ENCODE measurements around the gene AK4. TPM values are rescaled to one million over a fixed set of nuclear protein-coding genes. Genes with fewer than 3 reads are reported as not detected.
"Not testable (repeated sequence)": the region's sequence is repeated elsewhere in the genome, so short reads cannot be mapped to it uniquely, and the experiment has no call there.

AK4 gene
- total RNA-seq (ENCODE audit: unreplicated experiment): 39.7 TPM
- long read RNA-seq, full-length matches to known transcripts: 13 of 13 reads
- long read RNA-seq, partial matches to known transcripts: 0 of 13 reads
- long read RNA-seq, other reads (novel, unspliced or antisense): 0 of 13 reads

- Mint-ChIP-seq H3K27me3 (ENCODE audit: unreplicated experiment) (peaks cover 21% of the 10 kb centered on the region), H3K4me3 (ENCODE audit: unreplicated experiment) (peak within 1 kb of the TSS; percentile 92), H3K4me1 (ENCODE audit: unreplicated experiment) (peaks cover 24% of the 10 kb centered on the region), H3K27ac (ENCODE audit: unreplicated experiment) (peak within 1 kb of the TSS; percentile 65)
- H3K36me3 Mint-ChIP-seq (ENCODE audit: low read depth, unreplicated experiment); H3K9me3 Mint-ChIP-seq (ENCODE audit: unreplicated experiment); DNase-seq (ENCODE audit: low spot score): not testable (repeated sequence)
Measured at GRCh38 chr1:65148178-65148547, at the start of gene AK4. AK4 (plus strand) TSS chr1:65148203; CDS start chr1:65148408, 205 bp downstream.

- H3K9me3 Mint-ChIP-seq (ENCODE audit: unreplicated experiment): no peaks in the 10 kb centered on the region
- H3K4me3 Mint-ChIP-seq (ENCODE audit: unreplicated experiment): no peak overlapping the region
- no peak for DNase-seq (ENCODE audit: low spot score)
- no peaks in the 10 kb centered on the region for H3K4me1 Mint-ChIP-seq (ENCODE audit: unreplicated experiment)
- H3K27ac Mint-ChIP-seq (ENCODE audit: unreplicated experiment): no peak overlapping the region
- TF ChIP-seq CTCF (IDR thresholded peaks at IDR 0.05; ENCODE audit: unreplicated experiment): no peak
- H3K36me3 Mint-ChIP-seq (ENCODE audit: low read depth, unreplicated experiment): no peaks in the 10 kb centered on the region
- H3K27me3 Mint-ChIP-seq (ENCODE audit: unreplicated experiment): peaks cover 4% of the 10 kb centered on the region
Measured at GRCh38 chr1:65103807-65104206, 44.2 kb upstream of the AK4 start.

GRCh38 chr1:65104854-65105534 lies 43.0 kb upstream of the AK4 start:
- Mint-ChIP-seq H3K4me1 (ENCODE audit: unreplicated experiment) (no peaks in the 10 kb centered on the region), H3K27ac (ENCODE audit: unreplicated experiment) (no peak overlapping the region), H3K4me3 (ENCODE audit: unreplicated experiment) (no peak overlapping the region), H3K27me3 (ENCODE audit: unreplicated experiment) (peaks cover 4% of the 10 kb centered on the region), H3K9me3 (ENCODE audit: unreplicated experiment) (no peaks in the 10 kb centered on the region), H3K36me3 (ENCODE audit: low read depth, unreplicated experiment) (no peaks in the 10 kb centered on the region)
- no peak for DNase-seq (ENCODE audit: low spot score)
- no peak for TF ChIP-seq CTCF (IDR thresholded peaks at IDR 0.05; ENCODE audit: unreplicated experiment)

- Mint-ChIP-seq H3K36me3 (ENCODE audit: low read depth, unreplicated experiment) (no peaks in the 10 kb centered on the region), H3K9me3 (ENCODE audit: unreplicated experiment) (no peaks in the 10 kb centered on the region), H3K27me3 (ENCODE audit: unreplicated experiment) (peaks cover 4% of the 10 kb centered on the region), H3K27ac (ENCODE audit: unreplicated experiment) (no peak overlapping the region), H3K4me1 (ENCODE audit: unreplicated experiment) (no peaks in the 10 kb centered on the region), H3K4me3 (ENCODE audit: unreplicated experiment) (no peak overlapping the region)
- TF ChIP-seq CTCF (IDR thresholded peaks at IDR 0.05; ENCODE audit: unreplicated experiment): no peak
- DNase-seq (ENCODE audit: low spot score): no peak
Measured at GRCh38 chr1:65105596-65105995, 42.4 kb upstream of the AK4 start.

GRCh38 chr1:65108025-65108642 lies 39.9 kb upstream of the AK4 start:
- H3K27ac Mint-ChIP-seq (ENCODE audit: unreplicated experiment): no peak overlapping the region
- peaks cover 1% of the 10 kb centered on the region for H3K27me3 Mint-ChIP-seq (ENCODE audit: unreplicated experiment)
- no peak for DNase-seq (ENCODE audit: low spot score)
- H3K9me3 Mint-ChIP-seq (ENCODE audit: unreplicated experiment): peaks cover 6% of the 10 kb centered on the region
- H3K4me3 Mint-ChIP-seq (ENCODE audit: unreplicated experiment): no peak overlapping the region
- H3K36me3 Mint-ChIP-seq (ENCODE audit: low read depth, unreplicated experiment): peaks cover 5% of the 10 kb centered on the region
- no peak for TF ChIP-seq CTCF (IDR thresholded peaks at IDR 0.05; ENCODE audit: unreplicated experiment)
- peaks cover 2% of the 10 kb centered on the region for H3K4me1 Mint-ChIP-seq (ENCODE audit: unreplicated experiment)

Measured in endothelial cell (in vitro differentiated cells).